Thymus (tissue), 11 donors: ENCODE measurements around the gene MSL3B.
"Not testable (repeated sequence)": the region's sequence is repeated elsewhere in the genome, so short reads cannot be mapped to it uniquely, and the experiment has no call there.

Experiments
- DNase-seq, 9 donors: peaks; one replicate each; pipeline ENCODE4 v3.0.0-alpha.2; 2013; ENCODE audit warnings: low spot score in 9 of 9, low read depth in 6 of 9, missing footprints in 1 of 9
- H3K27ac ChIP-seq, 2 donors: one replicate each; pipeline ENCODE4 v1.5.1; 2013; ENCODE audit warnings: control low read depth in 1 of 2, low read depth in 1 of 2, low read length in 1 of 2, mild to moderate bottlenecking in 1 of 2, moderate library complexity in 1 of 2
- H3K27me3 ChIP-seq, 2 donors: one replicate each; pipeline ENCODE4 v1.5.1; 2013; ENCODE audit warnings: low read length in 1 of 2; ENCODE audit not compliant: control insufficient read depth in 2 of 2, insufficient read depth in 1 of 2
- H3K36me3 ChIP-seq, 2 donors: one replicate each; pipeline ENCODE4 v1.5.1; 2013; ENCODE audit warnings: low read length in 1 of 2, mild to moderate bottlenecking in 1 of 2, moderate library complexity in 1 of 2; ENCODE audit not compliant: control insufficient read depth in 2 of 2, insufficient read depth in 2 of 2
- H3K4me1 ChIP-seq, 2 donors: one replicate each; pipeline ENCODE4 v1.5.1; 2013; ENCODE audit warnings: low read length in 2 of 2; ENCODE audit not compliant: control insufficient read depth in 2 of 2, insufficient read depth in 2 of 2
- H3K4me3 ChIP-seq, 2 donors: one replicate each; pipeline ENCODE4 v1.5.1; 2013; ENCODE audit warnings: low read length in 2 of 2, control low read depth in 1 of 2, mild to moderate bottlenecking in 1 of 2
- H3K9me3 ChIP-seq, 2 donors: one replicate each; pipeline ENCODE4 v1.5.1; 2013; ENCODE audit warnings: low read length in 1 of 2, mild to moderate bottlenecking in 1 of 2; ENCODE audit not compliant: control insufficient read depth in 2 of 2, insufficient read depth in 1 of 2
- WGBS: extraction: QIAGEN DNeasy Blood & Tissue Kit; methylation state at CpG from one replicate; pipeline ENCODE4 v1.1.7; 2013; 5-methylcytosine and 5-hydroxymethylcytosine counted together
- donor health status: healthy.

The MSL3B gene

GRCh38 chr2:233892793-233893192 is 24.6 kb upstream of the MSL3B start:
- Histone ChIP-seq H3K27me3 (peaks cover 0 to 3% of the 10 kb centered on the region in 2 donors), H3K9me3 (no peaks in the 10 kb centered on the region), H3K4me1 (no peaks in the 10 kb centered on the region), H3K27ac (no peak overlapping the region), H3K36me3 (no peaks in the 10 kb centered on the region), H3K4me3 (no peak overlapping the region)
- no peak for DNase-seq
- 95% methylated on average over 2 of the region's 2 CpGs for whole genome bisulfite sequencing

DNA sequence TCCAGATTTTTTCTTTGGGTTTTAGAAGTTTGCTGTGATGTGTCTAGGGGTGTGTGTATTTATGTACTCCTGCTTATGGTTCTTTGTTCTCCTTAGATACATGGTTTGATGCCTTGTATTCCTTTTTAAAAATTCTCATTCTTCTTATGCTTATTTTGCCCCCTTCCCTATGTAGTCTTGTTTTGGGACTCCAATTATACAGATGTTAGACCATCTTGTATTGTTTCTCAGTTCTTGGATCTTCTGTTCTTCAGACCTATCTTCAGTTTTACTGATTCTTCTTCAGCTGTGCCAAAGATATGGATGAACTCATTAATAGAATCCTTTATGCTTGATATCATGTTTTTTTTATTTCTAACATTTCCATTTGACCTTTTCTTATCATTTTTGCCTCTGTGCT is 14.2 kb upstream of the MSL3B start:
- H3K9me3 ChIP-seq = no peaks in the 10 kb centered on the region
- no peak for DNase-seq
- H3K27me3 ChIP-seq = peaks cover under 1 to 2% of the 10 kb centered on the region in 2 donors
- H3K36me3 ChIP-seq = no peaks in the 10 kb centered on the region
- H3K4me3 ChIP-seq = no peak overlapping the region
- H3K27ac ChIP-seq = no peak overlapping the region
- no peaks in the 10 kb centered on the region for H3K4me1 ChIP-seq

DNA sequence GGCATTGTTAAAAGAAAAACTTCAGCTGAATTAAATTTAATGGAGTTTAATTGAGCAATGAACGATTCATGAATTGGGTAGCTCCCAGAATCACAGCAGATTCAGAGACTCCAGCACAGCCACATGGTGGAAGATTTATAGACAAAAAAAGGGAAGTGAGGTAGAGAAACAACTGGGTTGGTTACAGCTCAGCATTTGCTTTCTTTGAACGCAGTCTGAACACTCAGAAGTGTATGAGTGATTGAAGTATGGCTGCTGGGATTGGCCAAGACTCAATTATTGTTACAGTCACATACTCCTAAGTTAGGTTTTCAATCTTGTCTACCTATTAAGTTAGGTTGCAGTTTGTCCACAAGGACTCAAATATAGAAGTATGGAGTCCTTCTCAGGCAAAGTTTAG is 3.9 kb upstream of the MSL3B start:
- H3K36me3 ChIP-seq, H3K4me1 ChIP-seq, H3K27ac ChIP-seq, H3K27me3 ChIP-seq, H3K4me3 ChIP-seq, DNase-seq, H3K9me3 ChIP-seq: not testable (repeated sequence)
- 6% methylated on average over 2 of the region's 2 CpGs for WGBS

DNA sequence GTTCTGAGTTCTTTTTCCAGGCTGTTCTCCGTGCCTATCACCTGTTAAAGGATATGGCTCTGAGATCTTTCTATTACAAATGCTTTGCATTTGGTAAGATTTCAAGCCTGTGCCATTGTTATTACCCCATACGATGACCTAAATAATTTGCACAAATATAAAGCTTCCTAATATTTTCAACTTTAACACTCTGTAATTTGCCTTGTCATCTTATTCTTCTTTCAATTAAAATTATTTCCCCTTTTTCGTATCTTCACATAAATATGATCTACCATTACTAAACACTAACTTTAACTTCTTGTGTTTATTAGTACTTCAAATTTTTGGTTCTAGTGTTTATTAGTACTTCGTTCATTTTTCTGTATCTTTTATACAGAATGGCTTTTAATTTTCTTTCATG is 3.2 kb upstream of the MSL3B start:
- peaks cover 0 to 3% of the 10 kb centered on the region in 2 donors for H3K27me3 ChIP-seq
- 66% methylated on average over 4 of the region's 4 CpGs for WGBS
- H3K27ac ChIP-seq = no peak overlapping the region
- DNase-seq = no peak
- no peaks in the 10 kb centered on the region for H3K36me3 ChIP-seq
- H3K9me3 ChIP-seq = peaks cover 0 to 1% of the 10 kb centered on the region in 2 donors
- H3K4me1 ChIP-seq = peaks cover 0 to 3% of the 10 kb centered on the region in 2 donors
- no peak overlapping the region for H3K4me3 ChIP-seq

- Histone ChIP-seq H3K4me1 (peaks cover 0 to 3% of the 10 kb centered on the region in 2 donors), H3K4me3 (no peak overlapping the region), H3K27ac (no peak overlapping the region), H3K36me3 (no peaks in the 10 kb centered on the region), H3K27me3 (no peaks in the 10 kb centered on the region), H3K9me3 (peaks cover 0 to 2% of the 10 kb centered on the region in 2 donors)
- WGBS = 92% methylated on average over 11 of the region's 11 CpGs
- no peak for DNase-seq
Observed at GRCh38 chr2:233866479-233866878, 1.7 kb downstream of the MSL3B start.

DNA sequence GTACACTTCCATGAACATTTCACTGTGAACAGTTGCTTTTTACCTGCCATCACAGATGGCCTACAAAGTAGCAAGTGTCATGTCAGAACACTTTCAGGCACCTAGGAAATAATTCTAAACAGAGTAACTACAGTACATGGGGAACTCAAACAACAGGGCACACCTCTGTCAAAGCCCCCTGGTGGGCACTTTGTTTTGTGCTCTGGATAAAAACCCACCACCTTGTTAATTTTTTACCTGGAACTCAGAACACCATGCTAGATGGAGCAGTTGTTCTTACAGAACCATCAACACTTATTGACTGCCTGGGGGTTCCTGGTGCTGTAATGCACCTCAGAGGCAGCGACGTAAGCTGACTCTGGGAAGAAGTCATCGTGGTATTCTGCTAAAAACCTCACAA is 2.3 kb downstream of the MSL3B start:
- peak in 4 of 9 donors; percentile 15 to 57 (median 30) for DNase-seq
- Histone ChIP-seq H3K4me1 (peaks cover 0 to 3% of the 10 kb centered on the region in 2 donors), H3K9me3 (peaks cover 0 to 2% of the 10 kb centered on the region in 2 donors), H3K36me3 (no peaks in the 10 kb centered on the region), H3K4me3 (no peak overlapping the region), H3K27ac (no peak overlapping the region), H3K27me3 (no peaks in the 10 kb centered on the region)
- 51% methylated on average over 3 of the region's 3 CpGs for WGBS

DNA sequence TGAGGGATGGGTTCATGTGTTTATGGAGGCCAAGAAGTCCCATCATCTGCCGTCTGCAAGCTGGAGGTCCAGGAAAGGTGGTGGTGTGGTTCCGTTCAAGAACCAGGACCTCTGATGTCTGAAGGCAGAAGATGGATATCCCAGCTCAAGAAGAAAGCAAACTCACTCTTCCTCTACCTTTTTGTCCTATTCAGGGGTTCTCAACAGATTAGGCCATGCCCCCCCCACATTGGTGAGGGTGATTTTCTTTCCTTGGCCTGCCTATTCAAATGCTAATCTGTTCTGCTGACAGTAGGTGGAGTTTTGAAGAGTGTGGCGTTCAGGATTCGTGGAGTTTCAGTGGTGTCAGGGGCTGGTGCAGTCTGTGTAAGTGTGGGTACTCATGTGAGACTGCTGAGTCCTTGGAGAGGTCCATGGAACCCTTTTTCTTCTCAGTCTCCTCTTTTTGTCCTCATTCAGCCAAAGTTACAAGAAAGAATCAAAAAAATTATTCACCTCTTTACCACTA is 5.9 kb downstream of the MSL3B start:
- Histone ChIP-seq H3K27me3 (no peaks in the 10 kb centered on the region), H3K36me3 (no peaks in the 10 kb centered on the region), H3K27ac (no peak overlapping the region), H3K4me3 (no peak overlapping the region), H3K4me1 (no peaks in the 10 kb centered on the region), H3K9me3 (peaks cover 0 to 2% of the 10 kb centered on the region in 2 donors)
- no peak for DNase-seq
- 94% methylated on average over 4 of the region's 4 CpGs for WGBS

DNA sequence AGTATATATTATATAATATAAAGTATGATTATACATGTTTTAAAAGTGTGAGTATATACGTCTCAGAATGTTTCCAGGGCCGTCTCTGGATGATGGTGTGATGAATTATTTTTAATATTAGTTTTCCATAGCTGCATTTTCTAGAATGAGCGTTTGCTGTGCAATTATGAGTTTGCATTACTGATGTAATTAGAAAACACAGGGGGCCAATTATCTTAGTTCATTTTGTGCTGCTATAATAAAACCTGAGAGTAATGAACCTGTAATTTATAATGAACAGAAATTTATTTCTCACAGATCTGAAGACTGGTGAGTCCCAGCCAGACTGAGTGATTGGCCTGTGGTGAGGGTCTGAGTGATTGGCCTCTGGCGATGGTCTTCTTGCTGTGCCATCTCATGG is 9.9 kb downstream of the MSL3B start:
- no peaks in the 10 kb centered on the region for H3K27me3 ChIP-seq
- H3K36me3 ChIP-seq = no peaks in the 10 kb centered on the region
- H3K27ac ChIP-seq = no peak overlapping the region
- no peak for DNase-seq
- WGBS = 88% methylated on average over 4 of the region's 4 CpGs
- H3K4me3 ChIP-seq = no peak overlapping the region
- peaks cover 6% of the 10 kb centered on the region in 2 donors for H3K4me1 ChIP-seq
- no peaks in the 10 kb centered on the region for H3K9me3 ChIP-seq

GRCh38 chr2:233857511-233858141 is 10.6 kb downstream of the MSL3B start:
- Histone ChIP-seq H3K4me3 (no peak overlapping the region), H3K27me3 (no peaks in the 10 kb centered on the region), H3K4me1 (peaks cover 9 to 10% of the 10 kb centered on the region in 2 donors), H3K27ac (no peak overlapping the region), H3K9me3 (no peaks in the 10 kb centered on the region), H3K36me3 (peaks cover 0 to 3% of the 10 kb centered on the region in 2 donors)
- DNase-seq = peak in 5 of 9 donors; percentile 15 to 47 (median 29)
- 24% methylated on average over 9 of the region's 9 CpGs for WGBS
